Thoracic aorta (tissue), 2 donors: ENCODE measurements around the gene EPHA1. TPM values are rescaled to one million over a fixed set of nuclear protein-coding genes. Genes with fewer than 3 reads are reported as not detected.
A peak's percentile ranks its signal among the peaks of the same experiment; 100 is the strongest.

ENCODE experiments used
- ATAC-seq: fragments of 150-250 bp; one replicate; pipeline ENCODE4 v1.8.0; 2017; ENCODE audit warnings: low read depth; ENCODE audit not compliant: insufficient number of reproducible peaks, low FRiP score
- DNase-seq: peaks from one replicate; pipeline ENCODE4 v3.0.0-alpha.2; 2020; ENCODE audit warnings: low spot score
- H3K27ac ChIP-seq, 2 donors: fragments of 200-600 bp; sonication (generic); 1 replicate in 1 of 2; 2 replicates in 1 of 2; pipeline ENCODE4 v1.5.1; 2016; ENCODE audit warnings: mild to moderate bottlenecking in 2 of 2, moderate library complexity in 2 of 2
- H3K27me3 ChIP-seq: fragments of 200-600 bp; sonication (generic); replicated peaks from 2 replicates; pipeline ENCODE4 v1.6.0; 2016; ENCODE audit warnings: mild to moderate bottlenecking; ENCODE audit not compliant: insufficient read depth
- H3K36me3 ChIP-seq: fragments of 200-600 bp; sonication (generic); one replicate; pipeline ENCODE4 v1.5.1; 2016
- H3K4me1 ChIP-seq, 2 donors: fragments of 200-600 bp; sonication (generic); 1 replicate in 1 of 2; 2 replicates in 1 of 2; pipeline versions ENCODE4 v1.5.1 to v1.6.0; 2016; ENCODE audit warnings: low read depth in 2 of 2, mild to moderate bottlenecking in 1 of 2; ENCODE audit not compliant: control insufficient read depth in 1 of 2
- H3K4me3 ChIP-seq: fragments of 200-600 bp; sonication (generic); 2 replicates; pipeline ENCODE4 v1.5.1; 2016; ENCODE audit warnings: mild to moderate bottlenecking
- H3K9me3 ChIP-seq: fragments of 200-600 bp; sonication (generic); 2 replicates; pipeline ENCODE4 v1.5.1; 2016
- total RNA-seq, 2 donors: library from RNA; depleted of rRNA; stranded (reverse); fragments of >200 nt; gene quantifications; one replicate each; pipeline versions ENCODE4 v1.1.0 to v1.2.3, GENCODE V29; 2016
- TF ChIP-seq, protein P1 (sequence below): fragments of 200-600 bp; sonication (generic); IDR thresholded peaks from one replicate; pipeline ENCODE4 v1.5.1; 2019; ENCODE audit warnings: antibody characterized with exemption

The EPHA1 gene
- total RNA-seq, 2 donors from 2014 or later, result 0.41 to 0.49 TPM

DNA sequence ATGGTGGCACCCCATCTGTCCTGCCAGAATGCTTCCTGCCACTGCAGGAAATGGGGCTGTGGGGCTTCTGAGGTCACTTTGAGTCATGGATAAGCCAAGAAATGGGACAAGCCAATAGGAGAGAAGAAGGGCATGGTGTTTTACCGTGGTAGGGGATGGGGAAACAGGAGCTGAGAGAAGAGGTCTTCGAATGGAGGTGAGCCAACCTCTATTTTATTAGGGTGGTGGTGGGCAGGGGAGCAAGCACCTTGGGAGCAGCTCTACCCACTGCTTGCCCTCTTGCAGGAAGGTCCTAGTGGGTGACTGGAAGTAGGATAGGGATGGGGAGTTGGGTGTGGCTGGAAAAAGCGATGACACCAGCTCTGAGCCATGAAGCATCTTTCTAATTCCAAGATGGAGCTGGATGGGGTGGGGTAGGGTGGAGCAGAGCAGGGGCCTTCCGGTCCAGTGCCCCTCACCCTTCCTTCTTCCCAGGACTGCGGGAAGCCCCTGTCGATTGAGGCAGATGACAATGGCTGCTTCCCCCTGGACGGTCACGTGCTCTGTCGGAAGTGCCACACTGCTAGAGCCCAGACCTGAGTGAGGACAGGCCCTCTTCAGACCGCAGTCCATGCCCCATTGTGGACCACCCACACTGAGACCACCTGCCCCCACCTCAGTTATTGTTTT is 18.4 kb downstream of the EPHA1 start:
- ATAC-seq, result no peak
- H3K4me1 ChIP-seq, result peaks cover 46 to 95% of the 10 kb centered on the region in 2 donors

DNA sequence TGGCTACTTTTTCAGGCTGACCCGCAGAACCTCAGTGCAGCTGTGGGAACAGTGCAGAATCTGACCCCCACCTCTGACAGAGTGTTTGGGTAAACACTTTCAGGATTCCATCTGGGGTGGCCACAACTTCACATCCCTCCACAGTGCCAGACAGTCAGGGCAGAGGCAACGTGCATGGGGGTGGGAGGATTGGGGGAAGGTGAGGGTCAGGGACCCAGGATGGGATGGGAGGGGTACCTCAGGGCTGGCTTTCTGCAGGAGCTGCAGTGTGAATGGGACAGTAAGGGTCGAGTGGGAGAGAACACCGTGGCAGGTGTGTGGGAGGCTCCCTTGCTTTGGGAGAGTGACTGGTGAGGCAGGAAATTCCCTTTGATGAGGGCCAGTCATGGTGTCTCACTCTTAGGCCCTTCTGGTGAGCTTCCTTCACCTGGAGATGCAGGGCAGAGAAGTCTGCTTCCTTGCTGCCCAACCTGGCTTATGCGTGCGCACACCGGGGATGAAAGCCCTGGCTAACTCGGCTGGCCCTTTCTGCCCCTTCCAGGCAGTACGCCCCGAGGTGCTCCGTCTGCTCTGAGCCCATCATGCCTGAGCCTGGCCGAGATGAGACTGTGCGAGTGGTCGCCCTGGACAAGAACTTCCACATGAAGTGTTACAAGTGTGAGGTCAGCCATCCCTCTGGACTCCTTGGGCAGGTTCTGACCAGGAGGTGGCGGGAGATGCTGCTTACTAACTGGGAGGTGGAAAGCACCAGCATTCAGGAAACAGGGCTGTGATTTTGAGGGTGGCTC is 19.1 kb downstream of the EPHA1 start:
- Histone ChIP-seq H3K36me3 (peaks cover 21% of the 10 kb centered on the region), H3K9me3 (no peaks in the 10 kb centered on the region), H3K27ac (peak overlapping the region; percentile 41 to 100), H3K27me3 (no peaks in the 10 kb centered on the region), H3K4me1 (peaks cover 51 to 95% of the 10 kb centered on the region in 2 donors), H3K4me3 (no peak overlapping the region)
- no peak for DNase-seq
- ATAC-seq, result no peak
- TF ChIP-seq, protein P1, sequence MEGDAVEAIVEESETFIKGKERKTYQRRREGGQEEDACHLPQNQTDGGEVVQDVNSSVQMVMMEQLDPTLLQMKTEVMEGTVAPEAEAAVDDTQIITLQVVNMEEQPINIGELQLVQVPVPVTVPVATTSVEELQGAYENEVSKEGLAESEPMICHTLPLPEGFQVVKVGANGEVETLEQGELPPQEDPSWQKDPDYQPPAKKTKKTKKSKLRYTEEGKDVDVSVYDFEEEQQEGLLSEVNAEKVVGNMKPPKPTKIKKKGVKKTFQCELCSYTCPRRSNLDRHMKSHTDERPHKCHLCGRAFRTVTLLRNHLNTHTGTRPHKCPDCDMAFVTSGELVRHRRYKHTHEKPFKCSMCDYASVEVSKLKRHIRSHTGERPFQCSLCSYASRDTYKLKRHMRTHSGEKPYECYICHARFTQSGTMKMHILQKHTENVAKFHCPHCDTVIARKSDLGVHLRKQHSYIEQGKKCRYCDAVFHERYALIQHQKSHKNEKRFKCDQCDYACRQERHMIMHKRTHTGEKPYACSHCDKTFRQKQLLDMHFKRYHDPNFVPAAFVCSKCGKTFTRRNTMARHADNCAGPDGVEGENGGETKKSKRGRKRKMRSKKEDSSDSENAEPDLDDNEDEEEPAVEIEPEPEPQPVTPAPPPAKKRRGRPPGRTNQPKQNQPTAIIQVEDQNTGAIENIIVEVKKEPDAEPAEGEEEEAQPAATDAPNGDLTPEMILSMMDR, result no peak

More for the DNA sequence above, 18.4 kb downstream of the EPHA1 start:
- TF ChIP-seq, protein P1, result no peak
- no peak for DNase-seq
- Histone ChIP-seq H3K9me3 (no peaks in the 10 kb centered on the region), H3K27me3 (no peaks in the 10 kb centered on the region), H3K4me3 (no peak overlapping the region), H3K27ac (peak overlapping the region; percentile 98 to 100), H3K36me3 (peaks cover 21% of the 10 kb centered on the region)

DNA sequence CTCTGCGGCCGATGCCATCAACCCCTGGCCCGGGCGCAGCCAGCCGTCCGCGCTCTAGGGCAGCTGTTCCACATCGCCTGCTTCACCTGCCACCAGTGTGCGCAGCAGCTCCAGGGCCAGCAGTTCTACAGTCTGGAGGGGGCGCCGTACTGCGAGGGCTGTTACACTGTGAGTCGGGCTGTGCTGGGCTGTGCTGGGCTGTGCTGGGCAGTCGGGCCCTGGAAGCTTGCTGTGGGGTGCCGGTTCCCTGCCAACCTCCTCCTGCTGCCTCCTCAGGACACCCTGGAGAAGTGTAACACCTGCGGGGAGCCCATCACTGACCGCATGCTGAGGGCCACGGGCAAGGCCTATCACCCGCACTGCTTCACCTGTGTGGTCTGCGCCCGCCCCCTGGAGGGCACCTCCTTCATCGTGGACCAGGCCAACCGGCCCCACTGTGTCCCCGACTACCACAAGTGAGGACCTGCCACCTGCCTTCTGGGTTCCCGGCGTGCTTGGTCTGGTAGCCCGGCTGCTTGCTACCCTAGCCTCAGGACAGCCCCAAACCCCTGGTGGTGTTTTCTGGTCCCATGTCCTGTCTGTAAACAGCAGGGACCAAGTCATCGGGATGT is 20.1 kb downstream of the EPHA1 start:
- ATAC-seq, result no peak
- Histone ChIP-seq H3K4me1 (peaks cover 53 to 98% of the 10 kb centered on the region in 2 donors), H3K27ac (peak overlapping the region; percentile 41 to 100), H3K9me3 (no peaks in the 10 kb centered on the region), H3K27me3 (no peaks in the 10 kb centered on the region), H3K36me3 (peaks cover 21% of the 10 kb centered on the region), H3K4me3 (no peak overlapping the region)
- TF ChIP-seq, protein P1, result no peak
- no peak for DNase-seq

DNA sequence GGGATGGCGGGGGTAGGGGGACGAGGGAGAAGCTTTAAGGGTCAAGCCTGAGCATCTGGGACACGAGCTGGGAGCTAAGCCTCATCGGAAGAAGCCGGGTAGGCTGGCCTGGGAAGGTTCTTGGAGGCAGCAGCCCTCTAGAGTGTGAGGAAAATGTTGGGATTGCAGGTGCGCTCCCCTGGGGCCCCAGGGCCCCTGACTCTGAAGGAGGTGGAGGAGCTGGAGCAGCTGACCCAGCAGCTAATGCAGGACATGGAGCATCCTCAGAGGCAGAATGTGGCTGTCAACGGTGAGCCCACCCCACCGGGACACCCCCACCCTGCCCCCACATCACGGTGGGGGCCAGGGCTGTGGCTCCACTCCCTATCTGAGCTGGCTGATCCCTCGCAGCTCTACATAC is 20.6 kb downstream of the EPHA1 start:
- H3K9me3 ChIP-seq, result no peaks in the 10 kb centered on the region
- H3K36me3 ChIP-seq, result peaks cover 21% of the 10 kb centered on the region
- H3K27me3 ChIP-seq, result no peaks in the 10 kb centered on the region
- TF ChIP-seq, protein P1, result no peak
- no peak for ATAC-seq
- no peak for DNase-seq
- peak overlapping the region; percentile 100 for H3K4me3 ChIP-seq
- H3K4me1 ChIP-seq, result peaks cover 53 to 98% of the 10 kb centered on the region in 2 donors
- peak overlapping the region; percentile 41 to 100 for H3K27ac ChIP-seq
